Pancreas (tissue), 10 donors: ENCODE data around the gene NAV3. TPM values are rescaled to one million over a fixed set of nuclear protein-coding genes. Genes with fewer than 3 reads are reported as not detected.

Experiments
- ATAC-seq, 4 donors: fragments of 200-7000 bp; cut with Tn5 transposase; one replicate each; pipeline versions ENCODE4 v1.8.0 to v1.9.1; 2020; ENCODE audit warnings: mild to moderate bottlenecking in 4 of 4, moderate library complexity in 4 of 4
- DNase-seq, 6 donors: peaks; one replicate each; pipeline ENCODE4 v3.0.0-alpha.2; 2020
- FAIRE-seq: peaks from 2 replicates; lab custom pipeline; 2012; peaks lifted over from hg19 to GRCh38; lab: Jason Lieb, UNC
- H3K27ac ChIP-seq, 4 donors: fragments of 200-600 bp; sonication (generic); 1 replicate in 3 of 4; 2 replicates in 1 of 4; pipeline versions ENCODE4 v1.5.0 to v1.8.0; 2020
- H3K27me3 ChIP-seq, 4 donors: fragments of 200-600 bp; one replicate each; pipeline ENCODE4 v1.8.0; 2021
- H3K36me3 ChIP-seq, 3 donors: fragments of 200-600 bp; sonication (generic) in 1 of 3; one replicate each; pipeline versions ENCODE4 v1.5.0 to v1.8.0; 2020 to 2021
- H3K4me1 ChIP-seq, 3 donors: fragments of 200-600 bp; one replicate each; pipeline ENCODE4 v1.8.0; 2021
- H3K4me3 ChIP-seq, 4 donors: fragments of 200-600 bp; sonication (generic) in 2 of 4; one replicate each; pipeline versions ENCODE4 v1.5.0 to v1.8.0; 2020 to 2021
- H3K9me3 ChIP-seq, 4 donors: fragments of 200-600 bp; one replicate each; pipeline ENCODE4 v1.8.0; 2021
- CTCF ChIP-seq, 4 donors: fragments of 200-600 bp; sonication (generic) in 3 of 4; IDR thresholded peaks; one replicate each; pipeline versions ENCODE4 v1.5.0 to v1.8.0; 2021; ENCODE audit warnings: antibody characterized with exemption in 4 of 4
- WGBS, 2 donors: extraction: QIAGEN DNeasy Blood & Tissue Kit; methylation state at CpG; one replicate each; pipeline ENCODE4 v1.1.7; 2013; 5-methylcytosine and 5-hydroxymethylcytosine counted together
- intact Hi-C, 3 donors: fragments of 100-400 bp; cut with DNase I; formaldehyde crosslinking; loops; one replicate each; pipeline versions ENCODE4 v1.11.1 to v1.14.2; 2022
- polyA plus RNA-seq, 2 donors: library from polyadenylated mRNA; stranded (reverse); fragments of 200-250 nt; gene quantifications; one replicate each; pipeline ENCODE4 v1.2.3, GENCODE V29; 2013
- total RNA-seq, 6 donors: library from RNA; stranded (reverse); fragmentation: NEBNext Ultra II Directional in 4 of 6; extraction: Animal tissue kit (Norgen Biotek cat#: 25700) in 4 of 6; gene quantifications; one replicate each; pipeline versions ENCODE4 v1.2.1 to v1.2.4, GENCODE V29; 2021 to 2023
- donor health status: healthy with polysubstance abuse.
- donor health status: DM: no; HTN: no; CAD: no; lungs with moderate emphysema.
- donor health status: DM: no; HTN: no; CAD: no.
- donor health status: control.
- donor health status: control.
- donor health status: Bipolar disorder and iron deficiency.
- donor health status: DM: yes; HTN: yes; CAD: no.
- donor health status: DM: no; HTN: no; CAD: no.
- donor health status: DM: no; HTN: no; CAD: no.
- donor health status: DM: yes; HTN: yes; CAD: no.

The NAV3 gene
- total and polyA plus RNA-seq, 8 donors: 0.46 to 3.7 (median 0.68) TPM

DNA sequence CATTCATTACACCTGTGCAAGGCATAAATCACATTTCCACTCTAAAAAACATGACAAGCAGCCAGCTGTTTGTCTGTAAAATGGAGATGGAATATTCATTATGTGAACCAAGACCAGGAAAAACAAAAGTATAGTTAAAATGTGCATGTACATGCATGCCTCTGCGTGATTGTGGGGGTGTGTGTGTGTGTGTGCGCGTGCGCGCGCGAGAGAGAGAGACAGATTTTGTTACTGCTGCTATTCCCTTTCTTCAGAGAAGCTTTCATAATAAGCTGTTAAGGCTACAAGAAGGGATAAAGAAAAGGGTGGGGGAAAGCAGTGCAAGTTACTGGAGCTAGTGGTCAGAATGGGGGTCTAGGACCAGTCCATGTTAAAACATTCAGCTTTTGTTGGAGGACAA lies 430.3 kb downstream of the NAV3 start:
- DNase-seq: no peak
- no peak overlapping the region for H3K4me3 ChIP-seq
- no peaks in the 10 kb centered on the region for H3K9me3 ChIP-seq
- no peaks in the 10 kb centered on the region for H3K4me1 ChIP-seq
- H3K27me3 ChIP-seq: no peaks in the 10 kb centered on the region
- WGBS, 2 donors: 94 to 95% methylated on average over 7 of the region's 7 CpGs
- no peak for TF ChIP-seq CTCF (IDR thresholded peaks at IDR 0.05)
- FAIRE-seq: no peak
- no peak for ATAC-seq
- no peak overlapping the region for H3K27ac ChIP-seq
- no peaks in the 10 kb centered on the region for H3K36me3 ChIP-seq
- intact Hi-C loops: no loop called here

DNA sequence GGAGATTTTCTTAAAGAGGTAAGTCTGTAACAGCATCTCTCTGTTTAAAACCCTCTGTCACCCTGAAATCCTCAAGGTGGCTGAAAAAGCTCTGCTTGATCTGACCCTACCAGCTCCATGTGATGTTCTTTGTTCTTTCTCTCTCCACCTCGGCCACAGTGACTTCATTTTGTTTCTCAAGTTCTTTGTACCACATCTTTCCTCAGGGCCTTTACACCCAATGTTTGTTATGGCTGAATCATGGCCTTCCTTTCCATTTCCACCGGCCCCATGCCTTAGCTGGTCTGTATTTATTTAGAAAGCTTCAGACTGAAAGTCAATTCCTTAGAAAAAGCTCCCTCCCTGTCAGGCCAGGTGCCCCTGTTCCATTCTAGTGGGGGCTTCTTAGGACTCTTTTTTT lies 431.2 kb downstream of the NAV3 start:
- intact Hi-C loops: no loop called here
- ATAC-seq: no peak
- FAIRE-seq: no peak

More for the DNA sequence above, 431.2 kb downstream of the NAV3 start:
- TF ChIP-seq CTCF (IDR thresholded peaks at IDR 0.05): no peak
- DNase-seq: no peak
- Histone ChIP-seq H3K9me3 (no peaks in the 10 kb centered on the region), H3K4me3 (no peak overlapping the region), H3K4me1 (no peaks in the 10 kb centered on the region), H3K36me3 (no peaks in the 10 kb centered on the region), H3K27me3 (no peaks in the 10 kb centered on the region), H3K27ac (no peak overlapping the region)
- 39 to 48% methylated on average over 2 of the region's 2 CpGs for WGBS, 2 donors
